SK-N-MC (cell line): ENCODE results near the gene CNP.

Source experiments
- EZH2 ChIP-seq: fragments of 200-600 bp; sonication (generic); IDR thresholded peaks from one replicate; pipeline ENCODE4 v1.6.1; 2017; ENCODE audit warnings: antibody characterized with exemption
- FOXP2 ChIP-seq: optimal IDR thresholded peaks from 2 replicates; pipeline ENCODE3; 2011; ENCODE audit warnings: mild to moderate bottlenecking, moderate library complexity; ENCODE audit not compliant: insufficient read depth; ENCODE audit errors: extremely low read length, control extremely low read depth
- POLR2AphosphoS5 ChIP-seq: IDR thresholded peaks from 2 replicates; pipeline ENCODE4 v1.6.1; 2012; ENCODE audit warnings: mild to moderate bottlenecking, low read depth, low read length, borderline replicate concordance

GRCh38 chr17:41939693-41940090 lies 26.9 kb upstream of the CNP start:
- TF ChIP-seq EZH2, result no peak
- TF ChIP-seq POLR2AphosphoS5, result no peak
- no peak for TF ChIP-seq FOXP2
